T-helper 1 cell (primary cell): ENCODE results near the gene B3GALT6.
A peak's percentile ranks its signal among the peaks of the same experiment; 100 is the strongest.

Experiments
- DNase-seq, 5 donors: peaks; one replicate each; pipeline ENCODE4 v3.0.0-alpha.2; 2012 to 2020

The B3GALT6 gene

GRCh38 chr1:1267488-1268283 is 35.6 kb downstream of the B3GALT6 start:
- no peak for DNase-seq

- no peak for DNase-seq
Observed at GRCh38 chr1:1268284-1268682, 36.2 kb downstream of the B3GALT6 start.

GRCh38 chr1:1270813-1271212 is 38.8 kb downstream of the B3GALT6 start:
- DNase-seq, result no peak

GRCh38 chr1:1272341-1273208 is 40.5 kb downstream of the B3GALT6 start:
- no peak for DNase-seq

GRCh38 chr1:1273209-1273511 is 41.1 kb downstream of the B3GALT6 start:
- DNase-seq, result no peak

- peak; percentile 89 to 93 (median 92) for DNase-seq
Observed at GRCh38 chr1:1273512-1274298, 41.7 kb downstream of the B3GALT6 start, which contains the start of gene UBE2J2. Gene UBE2J2, minus strand, starts transcription at chr1:1273854. Its CDS starts 5,862 bp downstream, at chr1:1267992.

GRCh38 chr1:1274299-1274930 is 42.4 kb downstream of the B3GALT6 start:
- DNase-seq, result no peak

GRCh38 chr1:1274931-1275431 is 42.9 kb downstream of the B3GALT6 start:
- DNase-seq, result no peak

- no peak for DNase-seq
Observed at GRCh38 chr1:1275836-1276235, 43.8 kb downstream of the B3GALT6 start.

- DNase-seq, result no peak
Observed at GRCh38 chr1:1278620-1279019, 46.6 kb downstream of the B3GALT6 start.

- no peak for DNase-seq
Observed at GRCh38 chr1:1279028-1279427, 47.0 kb downstream of the B3GALT6 start.

- DNase-seq, result no peak
Observed at GRCh38 chr1:1280782-1281481, 48.9 kb downstream of the B3GALT6 start.

- DNase-seq, result no peak
Observed at GRCh38 chr1:1281533-1282321, 49.7 kb downstream of the B3GALT6 start.

- no peak for DNase-seq
Observed at GRCh38 chr1:1282998-1283397, 51.0 kb downstream of the B3GALT6 start.

GRCh38 chr1:1283821-1284220 is 51.8 kb downstream of the B3GALT6 start:
- no peak for DNase-seq
